Uterus (tissue), 2 donors: ENCODE results near the gene RHCG.

Experiments
- POLR2A ChIP-seq, 2 donors: fragments of 450-650 bp; IDR thresholded peaks; one replicate each; pipeline ENCODE4 v1.6.1; 2016; ENCODE audit warnings: antibody characterized with exemption in 2 of 2, mild to moderate bottlenecking in 1 of 2, moderate library complexity in 1 of 2
- TF ChIP-seq, protein P1 (sequence below), 4 experiments: fragments of 200-600 bp in 2 of 4; fragments of 450-650 bp in 2 of 4; sonication (generic) in 2 of 4; IDR thresholded peaks; one replicate each; pipeline ENCODE4 v1.5.1; 2016 to 2019; ENCODE audit warnings: antibody characterized with exemption in 4 of 4, mild to moderate bottlenecking in 2 of 4, moderate library complexity in 1 of 4

DNA sequence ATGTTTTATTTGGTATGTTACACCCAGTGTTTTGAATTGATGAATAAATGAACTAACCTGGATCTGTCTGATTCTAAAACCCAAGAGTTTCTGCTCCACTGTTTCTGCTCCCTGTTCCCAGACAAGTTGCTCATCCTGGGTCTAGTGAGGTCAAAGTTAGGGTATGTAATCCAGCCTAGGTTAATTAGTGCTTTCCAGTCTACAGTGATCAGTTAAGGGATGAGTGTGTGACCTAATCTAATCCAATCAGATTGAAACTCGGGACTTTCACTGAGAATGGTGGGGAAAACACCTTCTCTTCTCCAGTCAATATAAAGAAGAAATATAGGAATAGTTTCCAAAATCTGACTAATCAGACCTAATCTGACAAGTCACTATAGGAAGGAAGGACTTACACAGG, 27.8 kb upstream of the RHCG start:
- TF ChIP-seq, protein P1, sequence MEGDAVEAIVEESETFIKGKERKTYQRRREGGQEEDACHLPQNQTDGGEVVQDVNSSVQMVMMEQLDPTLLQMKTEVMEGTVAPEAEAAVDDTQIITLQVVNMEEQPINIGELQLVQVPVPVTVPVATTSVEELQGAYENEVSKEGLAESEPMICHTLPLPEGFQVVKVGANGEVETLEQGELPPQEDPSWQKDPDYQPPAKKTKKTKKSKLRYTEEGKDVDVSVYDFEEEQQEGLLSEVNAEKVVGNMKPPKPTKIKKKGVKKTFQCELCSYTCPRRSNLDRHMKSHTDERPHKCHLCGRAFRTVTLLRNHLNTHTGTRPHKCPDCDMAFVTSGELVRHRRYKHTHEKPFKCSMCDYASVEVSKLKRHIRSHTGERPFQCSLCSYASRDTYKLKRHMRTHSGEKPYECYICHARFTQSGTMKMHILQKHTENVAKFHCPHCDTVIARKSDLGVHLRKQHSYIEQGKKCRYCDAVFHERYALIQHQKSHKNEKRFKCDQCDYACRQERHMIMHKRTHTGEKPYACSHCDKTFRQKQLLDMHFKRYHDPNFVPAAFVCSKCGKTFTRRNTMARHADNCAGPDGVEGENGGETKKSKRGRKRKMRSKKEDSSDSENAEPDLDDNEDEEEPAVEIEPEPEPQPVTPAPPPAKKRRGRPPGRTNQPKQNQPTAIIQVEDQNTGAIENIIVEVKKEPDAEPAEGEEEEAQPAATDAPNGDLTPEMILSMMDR (IDR thresholded peaks at IDR 0.05), result no peak
- no peak for TF ChIP-seq POLR2A (IDR thresholded peaks at IDR 0.05)
